ENCODE results near the gene ARHGAP33. TPM values are rescaled to one million over a fixed set of nuclear protein-coding genes. Genes with fewer than 3 reads are reported as not detected.
A peak's percentile ranks its signal among the peaks of the same experiment; 100 is the strongest.

ARHGAP33 gene
- total RNA-seq, 1 experiment from 2014 or later = 3.7 TPM

DNA sequence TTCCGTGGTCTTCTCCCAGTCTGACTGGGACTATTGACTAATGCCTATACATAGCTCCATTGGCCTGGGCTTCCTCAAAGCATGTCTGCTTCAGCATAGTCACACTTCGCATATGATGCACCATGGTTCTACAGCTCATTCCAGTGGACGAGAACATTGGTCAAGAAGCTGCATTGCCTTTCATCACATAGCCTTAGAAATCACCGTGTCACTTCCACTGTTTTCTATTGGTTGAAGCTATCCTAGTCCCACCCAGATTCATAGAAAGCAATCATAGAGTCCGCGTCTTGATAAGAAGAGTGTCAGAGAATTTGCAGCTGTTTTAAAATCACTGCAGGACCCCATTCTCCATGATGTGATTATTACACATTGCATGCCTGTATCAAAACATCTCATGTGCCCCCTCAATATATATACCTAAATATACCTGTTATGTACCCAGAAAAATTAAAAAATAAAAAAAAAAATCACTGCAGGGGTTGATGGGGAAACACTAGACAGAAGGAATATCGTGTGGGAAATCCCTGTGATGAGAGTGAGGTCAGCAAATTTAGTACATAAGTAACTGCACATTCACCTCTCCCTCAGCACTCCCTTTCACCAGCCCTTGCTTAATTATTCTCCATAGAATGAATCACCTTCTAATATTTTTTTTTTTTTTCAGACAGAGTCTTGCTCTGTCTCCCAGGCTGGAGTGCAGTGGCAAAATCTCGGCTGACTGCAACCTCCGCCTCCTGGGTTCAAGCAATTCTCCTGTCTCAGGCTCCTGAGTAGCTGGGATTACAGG is 2.2 kb upstream of the ARHGAP33 start:
- TF ChIP-seq, protein P1, sequence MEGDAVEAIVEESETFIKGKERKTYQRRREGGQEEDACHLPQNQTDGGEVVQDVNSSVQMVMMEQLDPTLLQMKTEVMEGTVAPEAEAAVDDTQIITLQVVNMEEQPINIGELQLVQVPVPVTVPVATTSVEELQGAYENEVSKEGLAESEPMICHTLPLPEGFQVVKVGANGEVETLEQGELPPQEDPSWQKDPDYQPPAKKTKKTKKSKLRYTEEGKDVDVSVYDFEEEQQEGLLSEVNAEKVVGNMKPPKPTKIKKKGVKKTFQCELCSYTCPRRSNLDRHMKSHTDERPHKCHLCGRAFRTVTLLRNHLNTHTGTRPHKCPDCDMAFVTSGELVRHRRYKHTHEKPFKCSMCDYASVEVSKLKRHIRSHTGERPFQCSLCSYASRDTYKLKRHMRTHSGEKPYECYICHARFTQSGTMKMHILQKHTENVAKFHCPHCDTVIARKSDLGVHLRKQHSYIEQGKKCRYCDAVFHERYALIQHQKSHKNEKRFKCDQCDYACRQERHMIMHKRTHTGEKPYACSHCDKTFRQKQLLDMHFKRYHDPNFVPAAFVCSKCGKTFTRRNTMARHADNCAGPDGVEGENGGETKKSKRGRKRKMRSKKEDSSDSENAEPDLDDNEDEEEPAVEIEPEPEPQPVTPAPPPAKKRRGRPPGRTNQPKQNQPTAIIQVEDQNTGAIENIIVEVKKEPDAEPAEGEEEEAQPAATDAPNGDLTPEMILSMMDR (conservative IDR thresholded peaks at IDR 0.05; ENCODE audit: low read depth, low read length) = no peak
- no peak for TF ChIP-seq EZH2 (IDR thresholded peaks at IDR 0.05; ENCODE audit: low read length, unreplicated experiment)
- no peak for TF ChIP-seq EZH2phosphoT487 (IDR thresholded peaks at IDR 0.05; ENCODE audit: borderline replicate concordance, low read length)
- H3K4me2 ChIP-seq (ENCODE audit: low read length) = no peak overlapping the region
- no peaks in the 10 kb centered on the region for H3F3A ChIP-seq (ENCODE audit: low read length, unreplicated experiment)
- no peaks in the 10 kb centered on the region for H3K9me2 ChIP-seq (replicated peaks; ENCODE audit: low read length)
- no peaks in the 10 kb centered on the region for H3K36me3 ChIP-seq (ENCODE audit: low read depth, low read length)
- H3K4me3 ChIP-seq (ENCODE audit: low read length) = no peak overlapping the region
- no peaks in the 10 kb centered on the region for H3K9me3 ChIP-seq (ENCODE audit: low read length)
- ATAC-seq (no peak), DNase-seq (no peak)
- BruUV-seq (replicated peaks) = no TSS peak
- ChIA-PET POLR2A (ENCODE audit: unreplicated experiment) (no interaction called here), CTCF (no interaction called here)
- H2AFZ ChIP-seq (ENCODE audit: low read length) = no peak overlapping the region
- intact Hi-C loops (cut with micrococcal nuclease) = no loop called here
- H3K79me2 ChIP-seq (ENCODE audit: low read length) = no peaks in the 10 kb centered on the region
- H3K9ac ChIP-seq (ENCODE audit: low read length) = no peak overlapping the region
- no peak overlapping the region for H3K27ac ChIP-seq (ENCODE audit: low read length)
- H3K27me3 ChIP-seq (ENCODE audit: low read length) = no peaks in the 10 kb centered on the region
- H3K4me1 ChIP-seq (ENCODE audit: insufficient read depth, low read length) = peaks cover 7% of the 10 kb centered on the region
- no peaks in the 10 kb centered on the region for H4K20me1 ChIP-seq (ENCODE audit: low read length)

DNA sequence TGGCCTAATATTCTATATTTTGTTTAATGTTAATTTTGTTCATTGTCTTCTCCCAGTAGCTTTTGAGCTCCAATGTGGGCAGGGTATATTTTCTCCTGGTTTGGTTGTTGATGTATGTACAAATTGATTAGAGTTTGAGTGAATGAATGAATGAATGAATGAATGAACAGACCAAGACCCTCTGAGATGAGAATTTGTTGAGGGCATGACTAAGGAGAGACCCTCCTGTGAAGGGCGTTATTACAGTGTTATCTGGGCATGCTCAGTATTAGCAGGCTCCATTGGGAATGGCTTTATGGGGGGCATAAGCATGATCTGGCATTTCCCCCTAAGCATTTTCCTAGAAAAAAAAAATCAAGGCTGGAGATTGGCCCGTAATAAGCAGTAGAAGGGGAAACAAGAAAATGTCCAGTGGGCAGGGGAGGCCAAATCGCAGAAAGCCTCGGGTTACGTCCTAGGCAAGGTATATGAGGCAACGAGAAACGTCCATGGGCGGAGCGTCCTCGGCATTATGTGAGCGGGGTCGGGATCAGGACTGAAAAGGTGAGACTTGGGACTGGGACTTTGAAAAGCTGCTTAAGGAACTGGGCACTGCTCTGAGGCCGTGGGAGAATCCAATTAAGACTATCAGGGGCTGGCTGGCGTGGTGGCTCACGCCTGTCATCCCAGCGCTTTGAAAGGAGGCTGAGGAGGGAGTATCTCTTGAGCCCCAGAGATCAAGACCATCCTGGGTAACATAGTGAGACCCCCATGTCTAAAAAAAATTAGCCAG is 904 bp upstream of the ARHGAP33 start:
- Histone ChIP-seq H3K9me2 (replicated peaks; ENCODE audit: low read length) (no peaks in the 10 kb centered on the region), H3K36me3 (ENCODE audit: low read depth, low read length) (no peaks in the 10 kb centered on the region), H3K27me3 (ENCODE audit: low read length) (no peaks in the 10 kb centered on the region), H3K4me3 (ENCODE audit: low read length) (peak overlapping the region; percentile 66), H3F3A (ENCODE audit: low read length, unreplicated experiment) (no peaks in the 10 kb centered on the region), H4K20me1 (ENCODE audit: low read length) (no peaks in the 10 kb centered on the region), H3K27ac (ENCODE audit: low read length) (no peak overlapping the region), H3K9ac (ENCODE audit: low read length) (no peak overlapping the region), H3K79me2 (ENCODE audit: low read length) (no peaks in the 10 kb centered on the region), H2AFZ (ENCODE audit: low read length) (peak overlapping the region; percentile 65), H3K4me1 (ENCODE audit: insufficient read depth, low read length) (peaks cover 7% of the 10 kb centered on the region), H3K4me2 (ENCODE audit: low read length) (peak overlapping the region; percentile 98), H3K9me3 (ENCODE audit: low read length) (no peaks in the 10 kb centered on the region)
- intact Hi-C loops (cut with micrococcal nuclease) = loop anchor here (2.0 kb wide), 1 partner anchor 34 kb away; no protein-coding TSS in a partner anchor
- ChIA-PET CTCF (no interaction called here), POLR2A (ENCODE audit: unreplicated experiment) (no interaction called here)
- DNase-seq (peak; percentile 1), ATAC-seq (no peak)
- TF ChIP-seq, protein P1 (conservative IDR thresholded peaks at IDR 0.05; ENCODE audit: low read depth, low read length) = no peak
- TF ChIP-seq EZH2phosphoT487 (IDR thresholded peaks at IDR 0.05; ENCODE audit: borderline replicate concordance, low read length) = no peak
- TF ChIP-seq EZH2 (IDR thresholded peaks at IDR 0.05; ENCODE audit: low read length, unreplicated experiment) = no peak
- BruUV-seq (replicated peaks) = no TSS peak

DNA sequence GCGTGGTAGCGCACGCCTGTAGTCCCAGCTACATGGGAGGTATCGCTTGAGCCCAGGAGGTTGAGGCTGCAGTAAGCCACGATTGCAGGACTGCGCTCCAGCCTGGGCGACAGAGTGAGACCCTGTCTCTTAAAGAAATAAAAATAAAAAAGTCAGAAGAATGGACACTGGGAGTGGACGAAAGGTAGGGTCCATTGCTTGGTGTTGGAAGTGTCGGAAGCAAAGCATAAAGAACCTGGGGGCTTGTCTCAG is 392 bp upstream of the ARHGAP33 start:
- Histone ChIP-seq H4K20me1 (ENCODE audit: low read length) (no peaks in the 10 kb centered on the region), H3K9me3 (ENCODE audit: low read length) (no peaks in the 10 kb centered on the region), H3K9me2 (replicated peaks; ENCODE audit: low read length) (no peaks in the 10 kb centered on the region), H3K27ac (ENCODE audit: low read length) (no peak overlapping the region), H3K27me3 (ENCODE audit: low read length) (no peaks in the 10 kb centered on the region), H3K4me1 (ENCODE audit: insufficient read depth, low read length) (peaks cover 7% of the 10 kb centered on the region), H3F3A (ENCODE audit: low read length, unreplicated experiment) (no peaks in the 10 kb centered on the region), H3K4me2 (ENCODE audit: low read length) (peak overlapping the region; percentile 98), H3K36me3 (ENCODE audit: low read depth, low read length) (no peaks in the 10 kb centered on the region), H2AFZ (ENCODE audit: low read length) (peak overlapping the region; percentile 65), H3K79me2 (ENCODE audit: low read length) (no peaks in the 10 kb centered on the region), H3K4me3 (ENCODE audit: low read length) (peak overlapping the region; percentile 66), H3K9ac (ENCODE audit: low read length) (no peak overlapping the region)
- ChIA-PET POLR2A (ENCODE audit: unreplicated experiment) (no interaction called here), CTCF (no interaction called here)
- BruUV-seq (replicated peaks) = no TSS peak
- DNase-seq (no peak), ATAC-seq (peak; percentile 9)
- TF ChIP-seq EZH2 (IDR thresholded peaks at IDR 0.05; ENCODE audit: low read length, unreplicated experiment) (no peak), EZH2phosphoT487 (IDR thresholded peaks at IDR 0.05; ENCODE audit: borderline replicate concordance, low read length) (no peak)
- TF ChIP-seq, protein P1 (conservative IDR thresholded peaks at IDR 0.05; ENCODE audit: low read depth, low read length) = no peak
- intact Hi-C loops (cut with micrococcal nuclease) = loop anchor here (2.0 kb wide), 1 partner anchor 34 kb away; no protein-coding TSS in a partner anchor
